IMR-90 (cell line): ENCODE results near the gene PLA2G2E. TPM values are rescaled to one million over a fixed set of nuclear protein-coding genes. Genes with fewer than 3 reads are reported as not detected.

Experiments used
- ATAC-seq: fragments of 200-7000 bp; cut with Tn5 transposase; 2 replicates; pipeline ENCODE4 v1.9.1; 2020; ENCODE audit warnings: low read depth, mild to moderate bottlenecking, moderate library complexity
- BruUV-seq: library from RNA; stranded (reverse); fragments of 400-500 nt; replicated peaks from 2 replicates; lab custom pipeline; 2021; lab: Mats Ljungman, UMichigan
- CTCF ChIA-PET: fragments of 300-600 bp; formaldehyde crosslinking; extraction: SDS; loops from one replicate; lab custom pipeline; 2021; ENCODE audit warnings: antibody characterized with exemption; lab: Yijun Ruan, JAX
- POLR2A ChIA-PET: fragments of 300-600 bp; sonication (Branson Sonifier 250); formaldehyde crosslinking; loops from one replicate; lab custom pipeline; 2022; ENCODE audit warnings: antibody characterized with exemption; ENCODE audit not compliant: unreplicated experiment; lab: Charles Lee
- DNase-seq: peaks from one replicate; pipeline ENCODE4 v3.0.0; 2013
- H2AFZ ChIP-seq: replicated peaks from 2 replicates; pipeline ENCODE3; 2013; ENCODE audit warnings: low read length, mild to moderate bottlenecking; ENCODE audit not compliant: poor library complexity
- H2AK5ac ChIP-seq: 2 replicates; pipeline ENCODE4 v1.6.1; 2013; ENCODE audit warnings: low read depth, low read length, inconsistent platforms
- H2AK9ac ChIP-seq: replicated peaks from 2 replicates; pipeline ENCODE3; 2013; ENCODE audit warnings: mild to moderate bottlenecking, low read depth, low read length, moderate library complexity; ENCODE audit not compliant: poor library complexity
- H2BK120ac ChIP-seq: 2 replicates; pipeline ENCODE4 v1.6.1; 2013; ENCODE audit warnings: low read depth, low read length, inconsistent platforms
- H2BK15ac ChIP-seq: 3 replicates; pipeline ENCODE4 v1.6.1; 2013; ENCODE audit warnings: low read depth, low read length, inconsistent platforms
- H2BK20ac ChIP-seq: 2 replicates; pipeline ENCODE4 v1.6.1; 2013; ENCODE audit warnings: low read depth, mild to moderate bottlenecking, inconsistent platforms, low read length, moderate library complexity
- H2BK5ac ChIP-seq: 2 replicates; pipeline ENCODE4 v1.6.1; 2013; ENCODE audit warnings: mild to moderate bottlenecking, low read depth, low read length, inconsistent platforms; ENCODE audit not compliant: poor library complexity, severe bottlenecking
- H3K14ac ChIP-seq: replicated peaks from 2 replicates; pipeline ENCODE4 v1.6.1; 2013; ENCODE audit warnings: low read depth, low read length, inconsistent platforms
- H3K18ac ChIP-seq: 2 replicates; pipeline ENCODE4 v1.6.1; 2013; ENCODE audit warnings: low read depth, low read length, control low read depth
- H3K23ac ChIP-seq: 2 replicates; pipeline ENCODE4 v1.6.1; 2013; ENCODE audit warnings: low read depth, low read length, inconsistent platforms
- H3K27ac ChIP-seq: 2 replicates; pipeline ENCODE4 v1.5.1; 2013; ENCODE audit warnings: mild to moderate bottlenecking, control low read depth, low read length; ENCODE audit not compliant: insufficient read depth
- H3K27me3 ChIP-seq: 2 replicates; pipeline ENCODE4 v1.6.1; 2013; ENCODE audit warnings: low read length; ENCODE audit not compliant: control insufficient read depth, insufficient read depth
- H3K36me3 ChIP-seq: 2 replicates; pipeline ENCODE4 v1.6.1; 2013; ENCODE audit warnings: low read length, mixed read lengths; ENCODE audit not compliant: control insufficient read depth, insufficient read depth
- H3K4ac ChIP-seq: 2 replicates; pipeline ENCODE4 v1.6.1; 2013; ENCODE audit warnings: low read depth, low read length, inconsistent platforms
- H3K4me1 ChIP-seq: 2 replicates; pipeline ENCODE4 v1.6.1; 2013; ENCODE audit warnings: low read length, mixed read lengths; ENCODE audit not compliant: control insufficient read depth, insufficient read depth
- H3K4me2 ChIP-seq: 2 replicates; pipeline ENCODE4 v1.6.1; 2013; ENCODE audit warnings: low read depth, mild to moderate bottlenecking, control low read depth, low read length, moderate library complexity
- H3K4me3 ChIP-seq: 2 replicates; pipeline ENCODE4 v1.5.1; 2013; ENCODE audit warnings: low read depth, mild to moderate bottlenecking, control low read depth, low read length, moderate library complexity; ENCODE audit not compliant: insufficient read depth
- H3K56ac ChIP-seq: 2 replicates; pipeline ENCODE4 v1.6.1; 2013; ENCODE audit warnings: low read length, inconsistent platforms; ENCODE audit not compliant: insufficient read depth; ENCODE audit errors: extremely low read depth
- H3K79me1 ChIP-seq, 2 experiments: 2 replicates each; pipeline ENCODE4 v1.6.1; 2013; ENCODE audit warnings: low read length in 2 of 2, inconsistent platforms in 1 of 2, low read depth in 1 of 2
- H3K9ac ChIP-seq: 2 replicates; pipeline ENCODE4 v1.6.1; 2013; ENCODE audit warnings: low read depth, low read length, control low read depth
- H3K9me1 ChIP-seq: 2 replicates; pipeline ENCODE4 v1.6.1; 2013; ENCODE audit warnings: low read length, inconsistent platforms; ENCODE audit not compliant: insufficient read depth
- H3K9me3 ChIP-seq: 2 replicates; pipeline ENCODE4 v1.6.1; 2013; ENCODE audit warnings: low read length; ENCODE audit not compliant: control insufficient read depth, insufficient read depth
- H4K20me1 ChIP-seq: 2 replicates; pipeline ENCODE4 v1.6.1; 2013; ENCODE audit warnings: low read length, inconsistent platforms; ENCODE audit not compliant: insufficient read depth
- H4K5ac ChIP-seq: 2 replicates; pipeline ENCODE4 v1.6.1; 2013; ENCODE audit warnings: mild to moderate bottlenecking, low read depth, low read length, control low read depth
- H4K8ac ChIP-seq, 2 experiments: 2 replicates each; pipeline ENCODE4 v1.6.1; 2013; ENCODE audit warnings: low read depth in 2 of 2, low read length in 2 of 2, control low read depth in 1 of 2, inconsistent platforms in 1 of 2
- H4K91ac ChIP-seq: 2 replicates; pipeline ENCODE4 v1.6.1; 2013; ENCODE audit warnings: low read depth, low read length, inconsistent platforms; ENCODE audit not compliant: insufficient read depth
- BHLHE40 ChIP-seq: fragments of 150-350 bp; IDR thresholded peaks from 2 replicates; pipeline ENCODE4 v1.6.1; 2016; ENCODE audit warnings: mild to moderate bottlenecking, low read depth, low read length
- CEBPB ChIP-seq: IDR thresholded peaks from 2 replicates; pipeline ENCODE4 v1.6.1; 2012; ENCODE audit warnings: low read depth, low read length, improper control_type of control experiment
- CHD1 ChIP-seq: IDR thresholded peaks from 2 replicates; pipeline ENCODE4 v1.6.1; 2012; ENCODE audit warnings: low read depth, low read length, improper control_type of control experiment
- CTCF ChIP-seq: conservative IDR thresholded peaks from 2 replicates; pipeline ENCODE4 v1.5.1; 2012; ENCODE audit warnings: mild to moderate bottlenecking, low read depth, low read length, improper control_type of control experiment
- ELK1 ChIP-seq: fragments of 150-350 bp; IDR thresholded peaks from 2 replicates; pipeline ENCODE4 v1.6.1; 2016; ENCODE audit warnings: low read depth, mild to moderate bottlenecking, low read length, moderate library complexity, borderline replicate concordance
- FOS ChIP-seq: fragments of 150-350 bp; IDR thresholded peaks from 2 replicates; pipeline ENCODE4 v1.6.1; 2016; ENCODE audit warnings: low read depth, low read length
- MAFK ChIP-seq: IDR thresholded peaks from 2 replicates; pipeline ENCODE4 v1.6.1; 2012; ENCODE audit warnings: low read depth, low read length, improper control_type of control experiment
- MAZ ChIP-seq: IDR thresholded peaks from 2 replicates; pipeline ENCODE4 v1.6.1; 2012; ENCODE audit warnings: low read depth, mild to moderate bottlenecking, low read length, improper control_type of control experiment, moderate library complexity, borderline replicate concordance
- MXI1 ChIP-seq: IDR thresholded peaks from 2 replicates; pipeline ENCODE4 v1.6.1; 2012; ENCODE audit warnings: low read depth, mild to moderate bottlenecking, low read length, moderate library complexity, borderline replicate concordance
- NFE2L2 ChIP-seq: fragments of 150-350 bp; IDR thresholded peaks from 2 replicates; pipeline ENCODE4 v1.6.1; 2016; ENCODE audit warnings: low read depth, mild to moderate bottlenecking, low read length
- POLR2A ChIP-seq: IDR thresholded peaks from 2 replicates; pipeline ENCODE4 v1.6.1; 2012; ENCODE audit warnings: mild to moderate bottlenecking, low read depth, low read length
- RAD21 ChIP-seq: IDR thresholded peaks from 2 replicates; pipeline ENCODE4 v1.6.1; 2012; ENCODE audit warnings: low read length, improper control_type of control experiment
- RCOR1 ChIP-seq: IDR thresholded peaks from 2 replicates; pipeline ENCODE4 v1.6.1; 2012; ENCODE audit warnings: mild to moderate bottlenecking, low read length, improper control_type of control experiment; ENCODE audit not compliant: insufficient replicate concordance
- RFX5 ChIP-seq: IDR thresholded peaks from 2 replicates; pipeline ENCODE4 v1.8.0; 2012; ENCODE audit warnings: low read depth, mild to moderate bottlenecking, low read length, moderate library complexity
- SMC3 ChIP-seq: fragments of 150-350 bp; IDR thresholded peaks from 2 replicates; pipeline ENCODE4 v1.6.1; 2016; ENCODE audit warnings: low read depth, mild to moderate bottlenecking, antibody characterized with exemption, low read length, moderate library complexity
- USF2 ChIP-seq: fragments of 150-350 bp; IDR thresholded peaks from 2 replicates; pipeline ENCODE4 v1.6.1; 2017; ENCODE audit warnings: mild to moderate bottlenecking, antibody characterized with exemption, low read length, low read depth
- WGBS, 2 experiments: methylation state at CpG; one replicate each; pipeline versions ENCODE4 v1.1.5 to v1.1.7; 2013; ENCODE audit warnings: missing lambda C conversion rate in 2 of 2; ENCODE audit not compliant: insufficient read length in 1 of 2; ENCODE audit errors: extremely low coverage in 2 of 2; 5-methylcytosine and 5-hydroxymethylcytosine counted together
- dilution Hi-C: fragments of 300-500 bp; cut with HindIII; formaldehyde crosslinking; loops from one replicate; pipeline ENCODE4 v1.14.3; 2018; ENCODE audit warnings: low sequenced_read_pairs; ENCODE audit not compliant: unreplicated experiment
- in situ Hi-C: fragments of 300-500 bp; cut with MboI; formaldehyde crosslinking; loops from 3 replicates; pipeline ENCODE4 v1.14.3; 2019; ENCODE audit warnings: low sequenced_read_pairs, inconsistent platforms, mixed read lengths
- intact Hi-C: fragments of 100-400 bp; cut with micrococcal nuclease; formaldehyde crosslinking; loops from 2 replicates; pipeline ENCODE4 v1.10.0; 2022
- polyA plus RNA-seq, 3 experiments: library from polyadenylated mRNA; depleted of rRNA; stranded (reverse); fragments of >200 nt; gene quantifications; 2 replicates each; pipeline ENCODE4 v1.2.3, GENCODE V29; 2012; ENCODE audit warnings: low replicate concordance in 1 of 3
- total RNA-seq: library from RNA; depleted of rRNA; stranded (reverse); fragments of >200 nt; gene quantifications from 2 replicates; pipeline ENCODE4 v1.2.3, GENCODE V29; 2012

PLA2G2E gene
- total and polyA plus RNA-seq, 2 of the 4 experiments (the other 2 are of a cell fraction), result not detected

DNA sequence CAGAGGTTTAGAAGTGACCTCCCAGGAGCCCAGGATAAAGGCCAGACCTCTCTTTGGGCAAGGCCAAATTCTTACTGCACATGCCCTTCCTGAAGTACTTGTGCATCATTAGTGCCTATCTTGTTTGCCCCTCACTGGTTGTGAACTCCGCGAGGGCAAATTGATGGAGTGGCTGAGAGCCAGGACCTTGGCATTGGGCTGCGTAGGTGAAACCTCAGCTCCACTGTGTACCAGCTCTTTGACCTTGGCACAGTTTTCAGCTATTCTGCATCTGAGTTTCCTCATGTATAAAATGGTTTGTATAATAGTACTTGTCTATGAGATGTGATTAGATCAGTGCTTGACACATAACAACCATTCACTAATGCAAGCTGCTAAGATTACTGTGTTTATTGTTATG is 29.7 kb downstream of the PLA2G2E start:
- H4K8ac ChIP-seq, result no peak overlapping the region
- no peak overlapping the region for H3K4me3 ChIP-seq
- no peak overlapping the region for H3K23ac ChIP-seq
- peaks cover 33% of the 10 kb centered on the region; the same call in 1 of the 2 replicates for H4K20me1 ChIP-seq
- ChIA-PET POLR2A (no interaction called here), CTCF (no interaction called here)
- H2BK5ac ChIP-seq, result no peak overlapping the region
- dilution Hi-C loops, result no loop called here
- H2BK20ac ChIP-seq, result no peak overlapping the region
- peaks cover 3% of the 10 kb centered on the region for H3K4me1 ChIP-seq
- peaks cover 36 to 59% of the 10 kb centered on the region in 2 experiments for H3K79me1 ChIP-seq
- no peak overlapping the region for H2AK9ac ChIP-seq
- H3K56ac ChIP-seq, result no peak overlapping the region
- no peak overlapping the region for H4K5ac ChIP-seq
- H3K36me3 ChIP-seq, result peaks cover 20% of the 10 kb centered on the region
- H3K4me2 ChIP-seq, result no peak overlapping the region
- H3K4ac ChIP-seq, result no peak overlapping the region
- no TSS peak for BruUV-seq
- no peak overlapping the region for H2AK5ac ChIP-seq
- no peak overlapping the region for H3K27ac ChIP-seq
- no peak overlapping the region for H3K18ac ChIP-seq
- H3K9ac ChIP-seq, result no peak overlapping the region
- H4K91ac ChIP-seq, result no peak overlapping the region
- no peak overlapping the region for H3K14ac ChIP-seq
- TF ChIP-seq MAZ (no peak), RAD21 (no peak), NFE2L2 (no peak), CEBPB (no peak), ELK1 (no peak), MXI1 (no peak), POLR2A (no peak), SMC3 (no peak), BHLHE40 (no peak), MAFK (no peak), CHD1 (no peak), CTCF (no peak), RFX5 (no peak), RCOR1 (no peak), USF2 (no peak), FOS (no peak)
- DNase-seq (no peak), ATAC-seq (no peak)
- no peaks in the 10 kb centered on the region for H3K9me3 ChIP-seq
- no CpG with 5 or more reads among the region's 3 CpGs for WGBS, 2 experiments
- in situ Hi-C loops, result no loop called here
- H2BK15ac ChIP-seq, result no peak overlapping the region
- no peak overlapping the region for H2AFZ ChIP-seq
- intact Hi-C loops, result no loop called here
- no peaks in the 10 kb centered on the region for H3K27me3 ChIP-seq
- peaks cover 20% of the 10 kb centered on the region for H3K9me1 ChIP-seq
- H2BK120ac ChIP-seq, result no peak overlapping the region
